B cell (primary cell): ENCODE results near the gene PUM1. TPM values are rescaled to one million over a fixed set of nuclear protein-coding genes. Genes with fewer than 3 reads are reported as not detected.

Experiments
- ATAC-seq: fragments of 200-7000 bp; cut with Tn5 transposase; one replicate; pipeline ENCODE4 v1.10.0; 2021; ENCODE audit warnings: low read depth, mild to moderate bottlenecking, moderate number of reproducible peaks, moderate library complexity
- CTCF ChIA-PET: fragments of 350-600 bp; sonication (Branson Sonifier 250); formaldehyde crosslinking; loops from one replicate; lab custom pipeline; 2021; ENCODE audit warnings: antibody characterized with exemption, inconsistent platforms; lab: Charles Lee
- POLR2A ChIA-PET: fragments of 350-600 bp; sonication (Branson Sonifier 250); formaldehyde crosslinking; loops from one replicate; lab custom pipeline; 2021; ENCODE audit warnings: antibody characterized with exemption; lab: Charles Lee
- DNase-seq: peaks from one replicate; pipeline ENCODE4 v3.0.0; 2013
- H2AFZ ChIP-seq: 2 replicates; pipeline ENCODE4 v1.6.1; 2012; ENCODE audit warnings: mild to moderate bottlenecking, low read depth, low read length; ENCODE audit not compliant: insufficient read depth, poor library complexity, severe bottlenecking
- H3K27ac ChIP-seq, 2 donors: 1 replicate in 1 of 2; 2 replicates in 1 of 2; pipeline ENCODE4 v1.5.1; 2012 to 2013; ENCODE audit warnings: low read length in 2 of 2, mild to moderate bottlenecking in 2 of 2, moderate library complexity in 1 of 2
- H3K27me3 ChIP-seq, 4 experiments: fragments of 200-600 bp in 1 of 4; sonication (generic) in 1 of 4; replicated peaks in 1 of 4; 1 replicate in 2 of 4; 2 replicates in 2 of 4; pipeline versions ENCODE4 v1.6.1 to v1.7.0; 2013 to 2016; ENCODE audit warnings: low read length in 3 of 4, mild to moderate bottlenecking in 2 of 4, mixed read lengths in 1 of 4, moderate library complexity in 1 of 4; ENCODE audit not compliant: insufficient read depth in 4 of 4, control insufficient read depth in 3 of 4; ENCODE audit errors: control extremely low read depth in 1 of 4
- H3K36me3 ChIP-seq, 2 experiments: replicated peaks in 1 of 2; 1 replicate in 1 of 2; 2 replicates in 1 of 2; pipeline versions ENCODE4 v1.6.1 to v1.7.1; 2013; ENCODE audit warnings: low read length in 1 of 2; ENCODE audit not compliant: insufficient read depth in 2 of 2, control insufficient read depth in 1 of 2; ENCODE audit errors: control extremely low read depth in 1 of 2, extremely low read depth in 1 of 2
- H3K4me1 ChIP-seq, 2 donors: fragments of 200-600 bp in 1 of 2; sonication (generic) in 1 of 2; 1 replicate in 1 of 2; 2 replicates in 1 of 2; pipeline versions ENCODE4 v1.5.1 to v1.6.1; 2013 to 2017; ENCODE audit warnings: low read length in 2 of 2; ENCODE audit not compliant: control insufficient read depth in 2 of 2, insufficient read depth in 2 of 2
- H3K4me2 ChIP-seq: replicated peaks from 2 replicates; pipeline ENCODE3; 2012; ENCODE audit warnings: mild to moderate bottlenecking, low read depth, low read length; ENCODE audit not compliant: poor library complexity, severe bottlenecking
- H3K4me3 ChIP-seq, 5 experiments: fragments of 200-600 bp in 1 of 5; sonication (generic) in 1 of 5; 1 replicate in 3 of 5; 2 replicates in 2 of 5; pipeline versions ENCODE4 v1.5.1 to v1.7.0; 2011 to 2016; ENCODE audit warnings: low read length in 4 of 5, mild to moderate bottlenecking in 4 of 5, low read depth in 2 of 5, control low read depth in 1 of 5, moderate library complexity in 1 of 5; ENCODE audit not compliant: insufficient read depth in 1 of 5; ENCODE audit errors: control extremely low read depth in 1 of 5, extremely low read depth in 1 of 5
- H3K79me2 ChIP-seq: fragments of 200-600 bp; sonication (generic); one replicate; pipeline ENCODE4 v1.6.0; 2016; ENCODE audit warnings: low read length; ENCODE audit not compliant: control insufficient read depth, insufficient read depth
- H3K9ac ChIP-seq: fragments of 200-600 bp; sonication (generic); 2 replicates; pipeline ENCODE4 v1.6.1; 2017; ENCODE audit warnings: mild to moderate bottlenecking, low read length, moderate library complexity
- H3K9me3 ChIP-seq, 3 donors: one replicate each; pipeline versions ENCODE4 v1.6.1 to v1.7.1; 2013; ENCODE audit warnings: low read length in 2 of 3; ENCODE audit not compliant: control insufficient read depth in 2 of 3, insufficient read depth in 1 of 3; ENCODE audit errors: control extremely low read depth in 1 of 3
- H4K20me1 ChIP-seq: 2 replicates; pipeline ENCODE4 v1.6.0; 2012; ENCODE audit warnings: mild to moderate bottlenecking, low read length; ENCODE audit not compliant: insufficient read depth, control insufficient read depth, poor library complexity, severe bottlenecking
- H3K27ac Mint-ChIP-seq: one replicate; pipeline ENCODE4 v1.8.0; 2021; ENCODE audit warnings: mixed read lengths
- H3K27me3 Mint-ChIP-seq: one replicate; pipeline ENCODE4 v1.8.0; 2021; ENCODE audit warnings: mixed read lengths
- H3K4me1 Mint-ChIP-seq: one replicate; pipeline ENCODE4 v1.8.0; 2021; ENCODE audit warnings: mixed read lengths
- H3K4me3 Mint-ChIP-seq: one replicate; pipeline ENCODE4 v1.8.0; 2021; ENCODE audit warnings: mixed read lengths
- H3K9me3 Mint-ChIP-seq: one replicate; pipeline ENCODE4 v1.8.0; 2022; ENCODE audit warnings: mixed read lengths; ENCODE audit not compliant: insufficient read depth
- EZH2 ChIP-seq: IDR thresholded peaks from 2 replicates; pipeline ENCODE4 v1.6.1; 2012; ENCODE audit warnings: borderline replicate concordance, low read depth, mild to moderate bottlenecking, moderate library complexity, low read length; ENCODE audit not compliant: insufficient read depth, poor library complexity, severe bottlenecking
- WGBS: methylation state at CpG from one replicate; pipeline ENCODE4 v1.1.5; 2013; ENCODE audit warnings: missing lambda C conversion rate; ENCODE audit not compliant: insufficient coverage; 5-methylcytosine and 5-hydroxymethylcytosine counted together
- intact Hi-C: fragments of 100-400 bp; cut with micrococcal nuclease; formaldehyde crosslinking; loops from one replicate; pipeline ENCODE4 v1.10.0; 2022
- polyA plus RNA-seq: library from polyadenylated mRNA; depleted of rRNA; stranded (reverse); fragments of >200 nt; gene quantifications from 2 replicates; pipeline ENCODE4 v1.2.3, GENCODE V29; 2012
- total RNA-seq, 2 donors: library from RNA; stranded (reverse); fragments of 120-200 nt in 1 of 2; gene quantifications; 1 replicate in 1 of 2; 2 replicates in 1 of 2; pipeline versions ENCODE4 v1.2.3 to v1.2.4, GENCODE V29; 2013 to 2022
- TF ChIP-seq, protein P1 (sequence below): fragments of 200-600 bp; IDR thresholded peaks from one replicate; pipeline ENCODE4 v1.8.0; 2022; ENCODE audit warnings: antibody characterized with exemption, mild to moderate bottlenecking

PUM1 gene
- total and polyA plus RNA-seq, 2 donors (not counting 1 experiment from before 2014, with no cell fraction given): 52.8 to 177 TPM

DNA sequence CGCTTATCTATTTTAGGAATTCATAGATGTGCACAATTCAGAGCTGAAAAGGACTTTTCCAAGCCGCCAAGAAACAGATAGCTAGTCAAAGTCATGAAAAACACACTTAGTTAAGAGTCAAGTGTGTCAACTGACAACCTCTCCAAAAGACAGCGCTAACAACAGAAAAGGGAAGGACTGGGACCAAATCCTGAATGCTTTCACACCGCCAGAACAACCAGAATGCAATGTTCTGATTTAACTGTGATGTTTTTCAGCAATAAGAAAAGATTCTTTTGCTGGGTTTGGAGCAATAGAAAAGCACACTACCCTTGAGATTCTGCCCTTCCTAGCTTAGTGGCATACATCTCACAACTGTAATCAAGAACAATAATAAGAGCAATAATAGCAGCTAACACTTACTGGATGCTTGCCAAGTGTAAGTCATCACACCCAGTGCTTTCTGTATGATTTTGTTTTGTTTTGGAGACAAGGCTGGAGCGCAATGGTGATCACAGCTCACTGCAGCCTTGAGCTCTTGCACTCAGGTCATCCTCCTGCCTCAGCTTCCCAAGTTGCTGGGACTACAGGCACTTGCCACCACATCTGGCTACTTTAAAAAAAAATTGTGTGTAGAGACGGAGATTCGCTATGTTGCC, 123.1 kb downstream of the PUM1 start:
- ATAC-seq: no peak
- H4K20me1 ChIP-seq: peaks cover 20% of the 10 kb centered on the region
- H3K36me3 ChIP-seq: peaks cover 21 to 83% of the 10 kb centered on the region in 2 experiments
- H3K4me1 Mint-ChIP-seq: peaks cover 2% of the 10 kb centered on the region
- no peak for TF ChIP-seq EZH2
- TF ChIP-seq, protein P1, sequence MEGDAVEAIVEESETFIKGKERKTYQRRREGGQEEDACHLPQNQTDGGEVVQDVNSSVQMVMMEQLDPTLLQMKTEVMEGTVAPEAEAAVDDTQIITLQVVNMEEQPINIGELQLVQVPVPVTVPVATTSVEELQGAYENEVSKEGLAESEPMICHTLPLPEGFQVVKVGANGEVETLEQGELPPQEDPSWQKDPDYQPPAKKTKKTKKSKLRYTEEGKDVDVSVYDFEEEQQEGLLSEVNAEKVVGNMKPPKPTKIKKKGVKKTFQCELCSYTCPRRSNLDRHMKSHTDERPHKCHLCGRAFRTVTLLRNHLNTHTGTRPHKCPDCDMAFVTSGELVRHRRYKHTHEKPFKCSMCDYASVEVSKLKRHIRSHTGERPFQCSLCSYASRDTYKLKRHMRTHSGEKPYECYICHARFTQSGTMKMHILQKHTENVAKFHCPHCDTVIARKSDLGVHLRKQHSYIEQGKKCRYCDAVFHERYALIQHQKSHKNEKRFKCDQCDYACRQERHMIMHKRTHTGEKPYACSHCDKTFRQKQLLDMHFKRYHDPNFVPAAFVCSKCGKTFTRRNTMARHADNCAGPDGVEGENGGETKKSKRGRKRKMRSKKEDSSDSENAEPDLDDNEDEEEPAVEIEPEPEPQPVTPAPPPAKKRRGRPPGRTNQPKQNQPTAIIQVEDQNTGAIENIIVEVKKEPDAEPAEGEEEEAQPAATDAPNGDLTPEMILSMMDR: no peak
- no peaks in the 10 kb centered on the region for H3K9me3 Mint-ChIP-seq
- H3K27ac Mint-ChIP-seq: no peak overlapping the region
- H3K27me3 Mint-ChIP-seq: no peaks in the 10 kb centered on the region
- no peak overlapping the region for H3K4me3 Mint-ChIP-seq
- no peak overlapping the region for H3K4me2 ChIP-seq
- no peak overlapping the region for H2AFZ ChIP-seq
- no peak overlapping the region for H3K27ac ChIP-seq
- intact Hi-C loops: no loop called here
- H3K27me3 ChIP-seq: no peaks in the 10 kb centered on the region
- DNase-seq: no peak
- CTCF ChIA-PET: interaction anchor here (0.6 to 0.7 kb wide), 2 partner anchors 16 to 1881 kb away, joined by 4 read pairs; no protein-coding TSS in a partner anchor
- no peak overlapping the region for H3K9ac ChIP-seq
- H3K9me3 ChIP-seq: no peaks in the 10 kb centered on the region
- peaks cover 3% of the 10 kb centered on the region for H3K79me2 ChIP-seq
- POLR2A ChIA-PET: no interaction called here
- no peak overlapping the region for H3K4me3 ChIP-seq
- no peaks in the 10 kb centered on the region for H3K4me1 ChIP-seq
- no CpG with 5 or more reads among the region's 7 CpGs for WGBS

DNA sequence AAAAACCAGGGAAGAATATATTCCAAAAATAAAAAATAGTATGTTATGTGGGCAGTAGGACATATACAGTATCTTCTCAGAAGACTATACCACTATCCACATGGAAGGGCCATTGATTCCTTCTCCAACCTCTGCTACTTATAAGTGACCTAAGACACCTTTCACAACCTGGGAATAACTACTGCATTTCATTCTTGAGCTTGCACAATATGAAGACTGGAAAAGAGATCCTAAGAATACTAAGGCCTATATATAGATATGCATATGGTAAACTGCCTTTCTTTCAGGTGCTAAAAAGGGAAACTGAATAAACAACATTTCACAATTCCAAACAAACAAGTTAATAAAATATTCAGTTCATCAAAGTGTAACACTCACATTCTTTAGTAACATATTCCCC, 125.0 kb downstream of the PUM1 start:
- Histone ChIP-seq H3K4me1 (no peaks in the 10 kb centered on the region), H3K79me2 (no peaks in the 10 kb centered on the region), H2AFZ (no peak overlapping the region), H3K27ac (no peak overlapping the region), H3K27me3 (no peaks in the 10 kb centered on the region), H3K4me2 (no peak overlapping the region), H3K9ac (no peak overlapping the region), H3K4me3 (no peak overlapping the region), H3K36me3 (peaks cover 21 to 81% of the 10 kb centered on the region in 2 experiments), H4K20me1 (peaks cover 23% of the 10 kb centered on the region), H3K9me3 (no peaks in the 10 kb centered on the region)
- ChIA-PET CTCF (no interaction called here), POLR2A (interaction anchor here (1.2 kb wide), 1 partner anchor 10 kb away, joined by 3 read pairs; no protein-coding TSS in a partner anchor)
- intact Hi-C loops: no loop called here
- ATAC-seq (no peak), DNase-seq (no peak)
- H3K27me3 Mint-ChIP-seq: no peaks in the 10 kb centered on the region
- H3K9me3 Mint-ChIP-seq: no peaks in the 10 kb centered on the region
- TF ChIP-seq EZH2: no peak
- TF ChIP-seq, protein P1: no peak
- H3K4me3 Mint-ChIP-seq: no peak overlapping the region
- H3K27ac Mint-ChIP-seq: no peak overlapping the region
- H3K4me1 Mint-ChIP-seq: peaks cover 5% of the 10 kb centered on the region
